HepG2 (cell line): ENCODE data around the gene CARMIL1. TPM values are rescaled to one million over a fixed set of nuclear protein-coding genes. Genes with fewer than 3 reads are reported as not detected.

Experiments used
- CC2D1A ChIP-seq: sonication (generic); formaldehyde crosslinking; IDR thresholded peaks from 2 replicates; pipeline ENCODE4 v1.8.1; 2023; ENCODE audit warnings: mild to moderate bottlenecking, missing genetic modification reagents
- ESRRA ChIP-seq: sonication (generic); formaldehyde crosslinking; IDR thresholded peaks from 2 replicates; pipeline ENCODE4 v1.5.1; 2020; ENCODE audit warnings: mild to moderate bottlenecking, low read depth, missing genetic modification reagents
- FLYWCH1 ChIP-seq: sonication (generic); formaldehyde crosslinking; IDR thresholded peaks from 2 replicates; pipeline ENCODE4 v1.8.1; 2023; ENCODE audit warnings: mild to moderate bottlenecking, missing genetic modification reagents
- GTF3A ChIP-seq: sonication (generic); formaldehyde crosslinking; conservative IDR thresholded peaks from 2 replicates; pipeline ENCODE4 v1.4.0; 2020; ENCODE audit warnings: mild to moderate bottlenecking, missing genetic modification reagents
- HMG20A ChIP-seq: IDR thresholded peaks from 2 replicates; pipeline ENCODE4 v1.6.1; 2016; ENCODE audit warnings: borderline replicate concordance
- IKZF1 ChIP-seq: fragments of 450-650 bp; IDR thresholded peaks from 2 replicates; pipeline ENCODE4 v1.7.1; 2016
- JUN ChIP-seq: sonication (generic); formaldehyde crosslinking; IDR thresholded peaks from 2 replicates; pipeline ENCODE4 v1.4.0; 2020; ENCODE audit warnings: mild to moderate bottlenecking, missing genetic modification reagents
- KDM1A ChIP-seq: IDR thresholded peaks from 2 replicates; pipeline ENCODE4 v1.6.1; 2016; ENCODE audit warnings: missing compliant biosample characterization
- KDM4B ChIP-seq: sonication (generic); formaldehyde crosslinking; IDR thresholded peaks from 2 replicates; pipeline ENCODE4 v1.4.0; 2020; ENCODE audit warnings: missing genetic modification reagents
- KLF9 ChIP-seq: IDR thresholded peaks from 2 replicates; pipeline ENCODE4 v1.6.1; 2016; ENCODE audit warnings: low read depth
- MED13 ChIP-seq: sonication (generic); formaldehyde crosslinking; IDR thresholded peaks from 2 replicates; pipeline ENCODE4 v1.5.0; 2020; ENCODE audit warnings: missing genetic modification reagents
- MXD4 ChIP-seq: IDR thresholded peaks from 2 replicates; pipeline ENCODE4 v1.6.1; 2016; ENCODE audit warnings: mild to moderate bottlenecking, missing biosample characterization, missing genetic modification reagents
- NFE2L2 ChIP-seq: fragments of 150-350 bp; IDR thresholded peaks from 2 replicates; pipeline ENCODE4 v1.6.1; 2014; ENCODE audit warnings: low read length
- NR2F1 ChIP-seq, 2 experiments: fragments of 450-650 bp in 1 of 2; formaldehyde crosslinking in 1 of 2; IDR thresholded peaks; 2 replicates each; pipeline versions ENCODE4 v1.5.0 to v1.6.1; 2016 to 2020; ENCODE audit warnings: mild to moderate bottlenecking in 1 of 2, missing compliant biosample characterization in 1 of 2, missing genetic modification reagents in 1 of 2, moderate library complexity in 1 of 2
- PAF1 ChIP-seq: IDR thresholded peaks from 2 replicates; pipeline ENCODE4 v1.6.1; 2016; ENCODE audit warnings: missing genetic modification reagents, missing compliant biosample characterization
- PCBP1 ChIP-seq: fragments of 200-400 bp; formaldehyde crosslinking; IDR thresholded peaks from 2 replicates; pipeline ENCODE4 v1.6.1; 2017; ENCODE audit warnings: mild to moderate bottlenecking, low read depth, low read length, borderline replicate concordance
- RARG ChIP-seq: sonication (generic); formaldehyde crosslinking; IDR thresholded peaks from 2 replicates; pipeline ENCODE4 v1.4.0; 2020; ENCODE audit warnings: low read depth, mild to moderate bottlenecking, missing genetic modification reagents
- SAFB2 ChIP-seq: sonication (generic); formaldehyde crosslinking; IDR thresholded peaks from 2 replicates; pipeline ENCODE4 v1.5.1; 2020; ENCODE audit warnings: missing genetic modification reagents, low read depth, mild to moderate bottlenecking, borderline replicate concordance
- SNAPC2 ChIP-seq: sonication (generic); formaldehyde crosslinking; IDR thresholded peaks from 2 replicates; pipeline ENCODE4 v1.8.1; 2022; ENCODE audit warnings: mild to moderate bottlenecking, missing genetic modification reagents
- ZBTB1 ChIP-seq: sonication (generic); formaldehyde crosslinking; IDR thresholded peaks from 2 replicates; pipeline ENCODE4 v1.4.0; 2020; ENCODE audit warnings: missing genetic modification reagents, borderline replicate concordance
- ZFYVE20 ChIP-seq: sonication (generic); formaldehyde crosslinking; IDR thresholded peaks from 2 replicates; pipeline ENCODE4 v1.8.0; 2023; ENCODE audit warnings: low read depth, mild to moderate bottlenecking, moderate library complexity, missing genetic modification reagents, borderline replicate concordance
- ZNF136 ChIP-seq: sonication (generic); formaldehyde crosslinking; IDR thresholded peaks from 2 replicates; pipeline ENCODE4 v1.8.1; 2022; ENCODE audit warnings: low read depth, mild to moderate bottlenecking, moderate library complexity, missing genetic modification reagents
- ZNF337 ChIP-seq: sonication (generic); formaldehyde crosslinking; IDR thresholded peaks from 2 replicates; pipeline ENCODE4 v1.5.1; 2020; ENCODE audit warnings: missing genetic modification reagents, low read depth, mild to moderate bottlenecking, borderline replicate concordance
- ZNF501 ChIP-seq: sonication (generic); formaldehyde crosslinking; IDR thresholded peaks from 2 replicates; pipeline ENCODE4 v1.5.1; 2020; ENCODE audit warnings: mild to moderate bottlenecking, moderate library complexity, missing genetic modification reagents
- ZNF550 ChIP-seq: sonication (generic); formaldehyde crosslinking; IDR thresholded peaks from 2 replicates; pipeline ENCODE4 v1.4.0; 2020; ENCODE audit warnings: mild to moderate bottlenecking, missing genetic modification reagents, borderline replicate concordance
- ZNF598 ChIP-seq: sonication (generic); formaldehyde crosslinking; IDR thresholded peaks from 2 replicates; pipeline ENCODE4 v1.5.1; 2020; ENCODE audit warnings: mild to moderate bottlenecking, missing genetic modification reagents, borderline replicate concordance
- ZNF766 ChIP-seq: sonication (generic); formaldehyde crosslinking; IDR thresholded peaks from 2 replicates; pipeline ENCODE4 v1.5.0; 2020; ENCODE audit warnings: missing genetic modification reagents, borderline replicate concordance
- polyA plus RNA-seq, 8 experiments: library from polyadenylated mRNA; depleted of rRNA in 3 of 8; stranded (reverse) in 7 of 8; unstranded in 1 of 8; fragments of >200 nt; fragmentation: Illumina TruSeq in 4 of 8; extraction: Trizol in 4 of 8; gene quantifications; 2 replicates each; pipeline versions ENCODE4 v1.2.1 to v1.2.3, GENCODE V29; 2011 to 2016; ENCODE audit warnings: low read depth in 4 of 8, missing spikeins in 1 of 8, mixed read lengths in 1 of 8; ENCODE audit not compliant: insufficient read depth in 1 of 8
- total RNA-seq, 5 experiments: library from RNA; depleted of rRNA; stranded (reverse); fragments of >200 nt; fragmentation: Illumina TruSeq; extraction: Trizol; gene quantifications; 2 replicates each; pipeline ENCODE4 v1.2.3, GENCODE V29; 2016; ENCODE audit warnings: low read depth in 1 of 5
- TF ChIP-seq, protein P1 (sequence below): sonication (generic); formaldehyde crosslinking; IDR thresholded peaks from 2 replicates; pipeline ENCODE4 v1.8.1; 2023; ENCODE audit warnings: mild to moderate bottlenecking, missing genetic modification reagents
- TF ChIP-seq, protein P2 (sequence below): sonication (generic); formaldehyde crosslinking; IDR thresholded peaks from 2 replicates; pipeline ENCODE4 v1.5.0; 2020; ENCODE audit warnings: missing genetic modification reagents, mild to moderate bottlenecking, borderline replicate concordance
- TF ChIP-seq, protein P3 (sequence below): sonication (generic); formaldehyde crosslinking; conservative IDR thresholded peaks from 2 replicates; pipeline ENCODE4 v1.4.0; 2020; ENCODE audit warnings: missing genetic modification reagents

The CARMIL1 gene
- total and polyA plus RNA-seq, 2 of the 13 experiments (the other 11 are each of a cell fraction or from before 2014, with no cell fraction given), result 1.8 to 2.6 TPM

DNA sequence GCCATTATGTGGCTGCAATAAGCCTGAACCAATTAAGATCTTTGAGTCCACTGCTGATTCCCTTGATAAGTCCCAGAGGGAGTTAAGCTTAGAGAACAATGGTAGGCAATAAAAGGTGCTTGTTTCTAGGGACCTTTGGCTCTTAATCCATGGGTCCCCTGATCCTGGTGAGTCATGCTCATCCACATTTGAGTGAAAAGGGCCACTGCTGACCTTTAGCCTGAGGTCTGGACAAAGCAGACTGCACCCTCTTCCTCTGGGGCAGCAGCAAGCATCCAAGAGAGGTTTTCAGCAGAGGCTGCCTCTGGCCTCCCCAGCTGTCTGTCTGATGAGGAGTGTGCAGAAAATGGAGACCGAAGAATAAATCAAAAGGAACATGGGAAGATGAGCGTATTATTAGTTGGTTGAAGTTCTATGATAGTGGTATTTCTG, 356.7 kb downstream of the CARMIL1 start (continued):
- TF ChIP-seq MXD4 (CRISPR knock-in tag), result no peak
- TF ChIP-seq ZNF598 (CRISPR knock-in tag), result no peak
- no peak for TF ChIP-seq ZBTB1
- peak; percentile 51 for TF ChIP-seq KDM1A
- TF ChIP-seq CC2D1A (CRISPR knock-in tag), result no peak
- no peak for TF ChIP-seq MED13 (CRISPR knock-in tag)
- TF ChIP-seq RARG (CRISPR knock-in tag), result no peak
- TF ChIP-seq KLF9 (CRISPR knock-in tag), result no peak
- TF ChIP-seq, protein P1, sequence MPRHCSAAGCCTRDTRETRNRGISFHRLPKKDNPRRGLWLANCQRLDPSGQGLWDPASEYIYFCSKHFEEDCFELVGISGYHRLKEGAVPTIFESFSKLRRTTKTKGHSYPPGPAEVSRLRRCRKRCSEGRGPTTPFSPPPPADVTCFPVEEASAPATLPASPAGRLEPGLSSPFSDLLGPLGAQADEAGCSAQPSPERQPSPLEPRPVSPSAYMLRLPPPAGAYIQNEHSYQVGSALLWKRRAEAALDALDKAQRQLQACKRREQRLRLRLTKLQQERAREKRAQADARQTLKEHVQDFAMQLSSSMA (CRISPR knock-in tag), result no peak
- TF ChIP-seq KDM4B (CRISPR knock-in tag), result no peak; the same call in 1 of the 2 replicates
- TF ChIP-seq NFE2L2, result no peak
- TF ChIP-seq, protein P2, sequence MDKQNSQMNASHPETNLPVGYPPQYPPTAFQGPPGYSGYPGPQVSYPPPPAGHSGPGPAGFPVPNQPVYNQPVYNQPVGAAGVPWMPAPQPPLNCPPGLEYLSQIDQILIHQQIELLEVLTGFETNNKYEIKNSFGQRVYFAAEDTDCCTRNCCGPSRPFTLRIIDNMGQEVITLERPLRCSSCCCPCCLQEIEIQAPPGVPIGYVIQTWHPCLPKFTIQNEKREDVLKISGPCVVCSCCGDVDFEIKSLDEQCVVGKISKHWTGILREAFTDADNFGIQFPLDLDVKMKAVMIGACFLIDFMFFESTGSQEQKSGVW (CRISPR knock-in tag), result no peak
- TF ChIP-seq JUN (CRISPR knock-in tag), result peak; percentile 95
- TF ChIP-seq SNAPC2, result 0 out of 2 replicates have a peak, but pooled peaks have one; percentile 76
- no peak for TF ChIP-seq FLYWCH1
- TF ChIP-seq GTF3A (CRISPR knock-in tag), result 0 out of 2 replicates have a peak, but pooled peaks have one; percentile 26
- TF ChIP-seq ZFYVE20, result no peak
- peak; percentile 89 to 91; a peak in 3 of 4 replicates for TF ChIP-seq NR2F1 (CRISPR knock-in tag; IDR thresholded peaks at IDR 0.05)
- TF ChIP-seq IKZF1, result no peak
- peak; percentile 90; the same call in 1 of the 2 replicates for TF ChIP-seq HMG20A (CRISPR knock-in tag)
- peak; percentile 67; the same call in 1 of the 2 replicates for TF ChIP-seq ESRRA (CRISPR knock-in tag)
- TF ChIP-seq ZNF337 (CRISPR knock-in tag), result no peak
- TF ChIP-seq ZNF766 (CRISPR knock-in tag), result no peak
- no peak for TF ChIP-seq PAF1 (CRISPR knock-in tag)
- no peak for TF ChIP-seq ZNF136 (CRISPR knock-in tag)
- no peak for TF ChIP-seq ZNF550 (CRISPR knock-in tag)
- TF ChIP-seq SAFB2 (CRISPR knock-in tag), result no peak
- TF ChIP-seq PCBP1, result no peak
- TF ChIP-seq ZNF501 (CRISPR knock-in tag), result no peak
- TF ChIP-seq, protein P3, sequence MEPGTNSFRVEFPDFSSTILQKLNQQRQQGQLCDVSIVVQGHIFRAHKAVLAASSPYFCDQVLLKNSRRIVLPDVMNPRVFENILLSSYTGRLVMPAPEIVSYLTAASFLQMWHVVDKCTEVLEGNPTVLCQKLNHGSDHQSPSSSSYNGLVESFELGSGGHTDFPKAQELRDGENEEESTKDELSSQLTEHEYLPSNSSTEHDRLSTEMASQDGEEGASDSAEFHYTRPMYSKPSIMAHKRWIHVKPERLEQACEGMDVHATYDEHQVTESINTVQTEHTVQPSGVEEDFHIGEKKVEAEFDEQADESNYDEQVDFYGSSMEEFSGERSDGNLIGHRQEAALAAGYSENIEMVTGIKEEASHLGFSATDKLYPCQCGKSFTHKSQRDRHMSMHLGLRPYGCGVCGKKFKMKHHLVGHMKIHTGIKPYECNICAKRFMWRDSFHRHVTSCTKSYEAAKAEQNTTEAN (CRISPR knock-in tag), result peak; percentile 24; the same call in 1 of the 2 replicates
